Esophagus muscularis mucosa (tissue), 3 donors: Measurements from ENCODE around the gene OXER1.

Experiments
- POLR2A ChIP-seq: fragments of 450-650 bp; IDR thresholded peaks from one replicate; pipeline ENCODE4 v1.6.1; 2017; ENCODE audit warnings: antibody characterized with exemption, moderate library complexity, mild to moderate bottlenecking, low read depth
- TF ChIP-seq, protein P1 (sequence below), 3 experiments: fragments of 200-600 bp in 2 of 3; fragments of 450-650 bp in 1 of 3; sonication (generic) in 2 of 3; IDR thresholded peaks; one replicate each; pipeline ENCODE4 v1.5.1; 2017 to 2019; ENCODE audit warnings: antibody characterized with exemption in 3 of 3, mild to moderate bottlenecking in 2 of 3, moderate library complexity in 1 of 3

DNA sequence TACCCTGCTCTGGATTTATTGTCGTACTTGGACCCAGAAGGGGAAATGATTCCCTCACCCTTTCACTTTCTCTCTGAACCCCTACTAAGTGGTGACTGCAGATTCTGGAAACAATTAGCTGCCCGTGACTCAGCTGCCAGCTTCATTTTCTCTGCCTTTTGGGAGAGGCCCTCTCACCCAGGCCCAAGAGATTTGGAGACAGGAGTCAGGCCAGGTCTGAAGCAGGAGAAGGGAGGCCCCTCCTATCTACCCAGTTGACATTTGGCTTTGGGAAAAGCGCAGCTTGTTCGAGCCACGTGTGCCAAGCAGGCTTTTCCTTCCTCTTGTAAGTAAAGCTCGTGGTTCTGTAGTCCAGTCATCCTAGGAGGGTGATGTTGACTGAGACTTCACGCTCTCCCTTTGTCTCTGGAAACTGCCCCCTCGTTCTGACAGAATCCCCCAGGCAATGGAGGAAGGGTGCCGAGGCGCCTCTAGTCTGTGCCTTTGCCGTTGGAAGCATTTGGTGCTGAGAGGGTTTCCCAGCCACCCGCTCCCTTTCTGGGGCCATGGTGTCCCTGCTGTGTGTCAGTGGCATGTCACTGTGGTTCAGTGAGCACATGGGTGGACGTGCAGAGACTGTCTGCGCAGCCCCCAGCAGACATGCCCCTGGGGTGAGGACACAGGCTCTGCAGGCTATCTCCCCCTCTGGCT, 8.6 kb downstream of the OXER1 start:
- TF ChIP-seq, protein P1, sequence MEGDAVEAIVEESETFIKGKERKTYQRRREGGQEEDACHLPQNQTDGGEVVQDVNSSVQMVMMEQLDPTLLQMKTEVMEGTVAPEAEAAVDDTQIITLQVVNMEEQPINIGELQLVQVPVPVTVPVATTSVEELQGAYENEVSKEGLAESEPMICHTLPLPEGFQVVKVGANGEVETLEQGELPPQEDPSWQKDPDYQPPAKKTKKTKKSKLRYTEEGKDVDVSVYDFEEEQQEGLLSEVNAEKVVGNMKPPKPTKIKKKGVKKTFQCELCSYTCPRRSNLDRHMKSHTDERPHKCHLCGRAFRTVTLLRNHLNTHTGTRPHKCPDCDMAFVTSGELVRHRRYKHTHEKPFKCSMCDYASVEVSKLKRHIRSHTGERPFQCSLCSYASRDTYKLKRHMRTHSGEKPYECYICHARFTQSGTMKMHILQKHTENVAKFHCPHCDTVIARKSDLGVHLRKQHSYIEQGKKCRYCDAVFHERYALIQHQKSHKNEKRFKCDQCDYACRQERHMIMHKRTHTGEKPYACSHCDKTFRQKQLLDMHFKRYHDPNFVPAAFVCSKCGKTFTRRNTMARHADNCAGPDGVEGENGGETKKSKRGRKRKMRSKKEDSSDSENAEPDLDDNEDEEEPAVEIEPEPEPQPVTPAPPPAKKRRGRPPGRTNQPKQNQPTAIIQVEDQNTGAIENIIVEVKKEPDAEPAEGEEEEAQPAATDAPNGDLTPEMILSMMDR (IDR thresholded peaks at IDR 0.05) = no peak
- TF ChIP-seq POLR2A = no peak
